Heart right ventricle (tissue), 16 donors: Measurements from ENCODE around the gene GON4L. TPM values are rescaled to one million over a fixed set of nuclear protein-coding genes. Genes with fewer than 3 reads are reported as not detected.
"Not testable (repeated sequence)": the region's sequence is repeated elsewhere in the genome, so short reads cannot be mapped to it uniquely, and the experiment has no call there.

Experiments
- ATAC-seq, 8 donors: fragments of 200-7000 bp; cut with Tn5 transposase; one replicate each; pipeline ENCODE4 v1.9.1; 2020; ENCODE audit warnings: mild to moderate bottlenecking in 8 of 8, moderate library complexity in 8 of 8, moderate number of reproducible peaks in 1 of 8
- DNase-seq, 2 donors: peaks; one replicate each; pipeline ENCODE4 v3.0.0-alpha.2; 2020
- H3K27ac ChIP-seq, 10 donors: fragments of 200-600 bp; sonication (generic) in 2 of 10; one replicate each; pipeline versions ENCODE4 v1.5.0 to v1.8.0; 2020 to 2022; ENCODE audit warnings: mild to moderate bottlenecking in 3 of 10
- H3K27me3 ChIP-seq, 7 donors: fragments of 200-600 bp; one replicate each; pipeline ENCODE4 v1.8.0; 2021 to 2022; ENCODE audit warnings: mild to moderate bottlenecking in 2 of 7
- H3K36me3 ChIP-seq, 9 donors: fragments of 200-600 bp; sonication (generic) in 1 of 9; one replicate each; pipeline versions ENCODE4 v1.5.0 to v1.8.0; 2020 to 2022; ENCODE audit warnings: mild to moderate bottlenecking in 2 of 9
- H3K4me1 ChIP-seq, 9 donors: fragments of 200-600 bp; sonication (generic) in 1 of 9; one replicate each; pipeline versions ENCODE4 v1.5.0 to v1.8.0; 2020 to 2022; ENCODE audit warnings: mild to moderate bottlenecking in 4 of 9
- H3K4me3 ChIP-seq, 10 donors: fragments of 200-600 bp; sonication (generic) in 2 of 10; one replicate each; pipeline versions ENCODE4 v1.5.0 to v1.8.0; 2020 to 2022; ENCODE audit warnings: mild to moderate bottlenecking in 7 of 10, moderate library complexity in 2 of 10
- H3K9me3 ChIP-seq, 11 donors: fragments of 200-600 bp in 10 of 11; sonication (generic) in 2 of 11; one replicate each; pipeline versions ENCODE4 v1.5.0 to v1.8.0; 2013 to 2022; ENCODE audit warnings: mild to moderate bottlenecking in 2 of 11, control low read depth in 1 of 11, moderate library complexity in 1 of 11
- CTCF ChIP-seq, 9 donors: fragments of 200-600 bp; sonication (generic) in 2 of 9; IDR thresholded peaks; one replicate each; pipeline versions ENCODE4 v1.5.0 to v1.8.0; 2021 to 2022; ENCODE audit warnings: antibody characterized with exemption in 9 of 9, mild to moderate bottlenecking in 5 of 9, moderate library complexity in 1 of 9
- WGBS, 2 donors: extraction: QIAGEN DNeasy Blood & Tissue Kit; methylation state at CpG; one replicate each; pipeline ENCODE4 v1.1.7; 2013; ENCODE audit warnings: inconsistent platforms in 1 of 2; 5-methylcytosine and 5-hydroxymethylcytosine counted together
- intact Hi-C, 10 donors: fragments of 100-400 bp; cut with DNase I; formaldehyde crosslinking; loops; one replicate each; pipeline versions ENCODE4 v1.11.1 to v1.14.2; 2022
- polyA plus RNA-seq, 2 donors: library from polyadenylated mRNA; stranded (reverse); fragments of 200-250 nt; gene quantifications; one replicate each; pipeline ENCODE4 v1.2.3, GENCODE V29; 2013
- total RNA-seq, 10 donors: library from RNA; stranded (reverse); fragmentation: NEBNext Ultra II Directional in 3 of 10; extraction: Animal tissue kit (Norgen Biotek cat#: 25700) in 3 of 10; gene quantifications; one replicate each; pipeline versions ENCODE4 v1.2.1 to v1.2.4, GENCODE V29; 2021 to 2023
- donor health status: Arrhythmogenic right ventricular cardiomyopathy.
- donor health status: ischemic (EF 13 %, LVEDD 7.1; RV severe dilation, severe dysfunction).
- donor health status: healthy with polysubstance abuse.
- donor health status: DM: no; HTN: yes; CAD: no.
- donor health status: DM: no; HTN: no; CAD: no.
- donor health status: ischemic (EF 25% LVEDD 6.9; RV normal size, moderate dysfunction).
- donor health status: ischemic (EF 25% LVEDD 5.7; RV mildly dilated, moderate dysfunction).
- donor health status: healthy.
- donor health status: DM: yes; HTN: yes; CAD: no.
- donor health status: Ischemic cardiomyopathy.
- donor health status: ischemic (EF 35%, LVEDD 5.7; RV mildly dilated, moderate dysfunction).
- donor health status: nonischemic (EF 11% LVEDD 7.7; RV severe dilation, severe dysfunction).
- donor health status: DM: yes; HTN: yes; CAD: no.
- donor health status: PGD.
- donor health status: ischemic (EF 29% LVEDD 5.4; RV normal size, mild dysfunction).
- donor health status: nonischemic (EF 23%, LVEDD 6.1; RV moderate dilation, normal function).

The GON4L gene
- total and polyA plus RNA-seq, 12 donors, result 8.8 to 30.7 (median 26.7) TPM

- Histone ChIP-seq H3K27me3 (no peaks in the 10 kb centered on the region), H3K27ac (no peak overlapping the region), H3K4me1 (peaks cover 0 to 13% (median 8%) of the 10 kb centered on the region in 9 donors), H3K36me3 (peaks cover 0 to 89% (median 7%) of the 10 kb centered on the region in 9 donors), H3K4me3 (no peak overlapping the region), H3K9me3 (no peaks in the 10 kb centered on the region)
- intact Hi-C loops, result no loop called here
- DNase-seq (no peak), ATAC-seq (no peak)
- no peak for TF ChIP-seq CTCF (IDR thresholded peaks at IDR 0.05)
- WGBS, 2 donors, result 95 to 98% methylated on average over 7 of the region's 7 CpGs
Observed at GRCh38 chr1:155717041-155717440, 140.0 kb downstream of the GON4L start.

DNA sequence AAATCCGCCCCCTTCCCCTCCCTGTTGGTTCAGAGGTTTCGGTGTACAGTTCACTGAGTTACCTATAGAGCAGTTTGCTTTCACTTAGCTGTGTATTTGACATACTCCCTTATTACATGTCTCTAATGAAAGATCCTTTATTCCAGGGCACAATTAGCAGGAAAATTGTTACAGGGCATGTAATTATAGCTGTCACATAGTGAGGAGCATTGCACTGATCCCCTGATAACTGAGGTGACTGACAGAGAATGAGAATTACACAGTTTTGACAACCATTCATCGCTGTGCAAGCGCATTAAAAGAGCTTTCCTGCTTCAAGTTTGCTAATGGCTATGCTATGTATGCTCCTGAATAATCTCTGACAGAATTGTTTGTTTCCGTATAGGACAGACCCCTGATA, 141.2 kb downstream of the GON4L start:
- peaks cover 0 to 88% (median 4%) of the 10 kb centered on the region in 9 donors for H3K36me3 ChIP-seq
- DNase-seq, result no peak
- H3K4me1 ChIP-seq, result peaks cover 0 to 13% (median 8%) of the 10 kb centered on the region in 9 donors
- no peak overlapping the region for H3K4me3 ChIP-seq
- H3K27me3 ChIP-seq, result no peaks in the 10 kb centered on the region
- 95 to 97% methylated on average over 5 of the region's 5 CpGs for WGBS, 2 donors
- H3K9me3 ChIP-seq, result no peaks in the 10 kb centered on the region
- intact Hi-C loops, result no loop called here
- TF ChIP-seq CTCF (IDR thresholded peaks at IDR 0.05), result no peak
- H3K27ac ChIP-seq, result no peak overlapping the region
- ATAC-seq, result no peak

- H3K27me3 ChIP-seq, ATAC-seq, DNase-seq, H3K9me3 ChIP-seq, H3K4me3 ChIP-seq, H3K27ac ChIP-seq, intact Hi-C loops: not testable (repeated sequence)
- peaks cover 0 to 13% (median 8%) of the 10 kb centered on the region in 9 donors for H3K4me1 ChIP-seq
- peaks cover 0 to 88% (median 4%) of the 10 kb centered on the region in 9 donors for H3K36me3 ChIP-seq
- 98 to 99% methylated on average over 3 of the region's 3 CpGs for WGBS, 2 donors
Observed at GRCh38 chr1:155715056-155715455, 142.0 kb downstream of the GON4L start.

- H3K27ac ChIP-seq, result no peak overlapping the region
- peaks cover 0 to 4% (median 0%) of the 10 kb centered on the region in 11 donors for H3K9me3 ChIP-seq
- intact Hi-C loops, result no loop called here
- WGBS, 2 donors, result 44 to 53% methylated on average over 2 of the region's 2 CpGs
- peaks cover 0 to 80% (median 4%) of the 10 kb centered on the region in 9 donors for H3K36me3 ChIP-seq
- DNase-seq (no peak), ATAC-seq (peak in 6 of 8 donors; percentile 44 to 74 (median 58))
- no peaks in the 10 kb centered on the region for H3K27me3 ChIP-seq
- no peak overlapping the region for H3K4me3 ChIP-seq
- TF ChIP-seq CTCF (IDR thresholded peaks at IDR 0.05), result no peak
- H3K4me1 ChIP-seq, result peaks cover under 1 to 13% (median 8%) of the 10 kb centered on the region in 9 donors
Observed at GRCh38 chr1:155713075-155713474, 143.9 kb downstream of the GON4L start.

DNA sequence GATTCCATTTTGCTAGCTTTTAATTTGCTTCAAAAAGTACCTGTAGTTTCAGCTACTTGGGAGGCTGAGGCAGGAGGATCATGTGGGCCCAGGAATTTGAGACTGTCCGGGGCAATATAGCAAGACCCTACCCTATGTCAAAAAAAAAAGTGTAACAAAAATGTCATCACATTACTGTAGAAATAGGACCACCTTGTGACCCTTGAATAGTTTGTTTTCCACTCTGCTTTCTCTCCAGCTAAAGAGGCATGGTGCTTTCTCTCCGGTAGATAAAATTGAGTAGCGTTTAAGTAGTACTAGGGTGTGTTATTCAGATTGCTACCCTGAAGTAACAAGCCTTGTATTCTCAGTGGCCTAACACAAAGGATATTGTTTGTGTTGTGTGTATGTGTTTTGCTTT, 144.4 kb downstream of the GON4L start:
- H3K9me3 ChIP-seq, DNase-seq, H3K27ac ChIP-seq, H3K27me3 ChIP-seq, H3K4me3 ChIP-seq, intact Hi-C loops: not testable (repeated sequence)
- peaks cover 0 to 75% (median 4%) of the 10 kb centered on the region in 9 donors for H3K36me3 ChIP-seq
- H3K4me1 ChIP-seq, result peaks cover 2 to 13% (median 8%) of the 10 kb centered on the region in 9 donors
- WGBS, 2 donors, result 61 to 76% methylated on average over 3 of the region's 3 CpGs
- peak in 5 of 9 donors; percentile 10 to 33 (median 21) for TF ChIP-seq CTCF (IDR thresholded peaks at IDR 0.05)
- peak in 3 of 8 donors; percentile 37 to 74 (median 44) for ATAC-seq

DNA sequence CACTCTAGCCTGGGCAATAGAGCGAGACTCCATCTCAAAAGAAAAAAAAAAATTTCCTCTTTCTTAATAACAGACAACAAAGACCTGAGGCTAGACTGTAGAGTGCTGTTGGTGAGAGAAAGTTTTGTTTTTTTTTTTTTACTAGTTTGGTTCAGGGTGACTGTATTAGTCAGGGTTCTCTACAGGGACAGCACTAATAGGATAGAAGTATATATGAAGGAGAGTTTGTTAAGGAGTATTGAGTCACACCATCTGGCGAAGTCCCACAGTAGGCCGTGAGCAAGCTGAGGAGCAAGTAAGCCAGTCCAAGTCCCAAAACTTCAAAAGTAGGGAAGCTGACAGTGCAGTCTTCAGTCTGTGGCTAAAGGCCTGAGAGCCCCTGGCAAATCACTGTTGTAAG, 145.6 kb downstream of the GON4L start:
- H3K27ac ChIP-seq, DNase-seq, ATAC-seq, intact Hi-C loops, H3K4me3 ChIP-seq, H3K9me3 ChIP-seq, H3K27me3 ChIP-seq: not testable (repeated sequence)
- 100% methylated on average over 2 to 3 of the region's 3 CpGs for WGBS, 2 donors
- H3K36me3 ChIP-seq, result peaks cover 0 to 67% (median 0%) of the 10 kb centered on the region in 9 donors
- H3K4me1 ChIP-seq, result peaks cover 2 to 13% (median 8%) of the 10 kb centered on the region in 9 donors
